ACC112 (cell line): Measurements from ENCODE around the gene OR2A14.
"Not testable (repeated sequence)": the region's sequence is repeated elsewhere in the genome, so short reads cannot be mapped to it uniquely, and the experiment has no call there.

Experiments
- H2AFZ ChIP-seq: fragments of 200-600 bp; sonication (generic); one replicate; pipeline ENCODE4 v1.6.0; 2017; ENCODE audit warnings: antibody characterized with exemption, low read length; ENCODE audit not compliant: unreplicated experiment
- H3K27ac ChIP-seq: fragments of 200-600 bp; sonication (generic); 2 replicates; pipeline ENCODE4 v1.5.1; 2014; ENCODE audit warnings: low read depth, mild to moderate bottlenecking, antibody characterized with exemption, low read length, moderate library complexity
- H3K27me3 ChIP-seq: fragments of 200-600 bp; sonication (generic); 2 replicates; pipeline ENCODE4 v1.6.1; 2014; ENCODE audit warnings: mild to moderate bottlenecking, antibody characterized with exemption, low read length, moderate library complexity, mixed read lengths; ENCODE audit not compliant: insufficient read depth
- H3K36me3 ChIP-seq: fragments of 200-600 bp; sonication (generic); 2 replicates; pipeline ENCODE4 v1.6.1; 2016; ENCODE audit warnings: mild to moderate bottlenecking, antibody characterized with exemption, low read length, moderate library complexity, mixed read lengths; ENCODE audit not compliant: insufficient read depth
- H3K4me1 ChIP-seq: fragments of 200-600 bp; sonication (generic); one replicate; pipeline ENCODE4 v1.6.1; 2016; ENCODE audit warnings: low read length, mixed read lengths; ENCODE audit not compliant: insufficient read depth, unreplicated experiment, control insufficient read depth
- H3K4me3 ChIP-seq: fragments of 200-600 bp; sonication (generic); 2 replicates; pipeline ENCODE4 v1.5.1; 2014; ENCODE audit warnings: mild to moderate bottlenecking, low read depth, low read length
- H3K79me2 ChIP-seq: fragments of 200-600 bp; sonication (generic); one replicate; pipeline ENCODE4 v1.6.0; 2016; ENCODE audit warnings: low read length; ENCODE audit not compliant: control insufficient read depth, unreplicated experiment, insufficient read depth

Gene OR2A14

DNA sequence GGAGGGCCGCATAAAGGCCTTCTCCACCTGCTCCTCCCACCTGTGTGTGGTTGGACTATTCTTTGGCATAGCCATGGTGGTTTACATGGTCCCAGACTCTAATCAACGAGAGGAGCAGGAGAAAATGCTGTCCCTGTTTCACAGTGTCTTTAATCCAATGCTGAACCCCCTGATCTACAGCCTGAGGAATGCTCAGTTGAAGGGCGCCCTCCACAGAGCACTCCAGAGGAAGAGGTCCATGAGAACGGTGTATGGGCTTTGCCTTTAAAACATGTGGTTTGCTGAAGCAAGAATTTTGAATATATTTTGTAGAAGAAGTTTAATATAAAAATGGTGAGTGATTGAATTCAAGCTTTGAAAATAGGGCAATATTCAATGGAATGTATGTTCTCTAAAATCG is 12.7 kb upstream of the OR2A14 start:
- H3K4me1 ChIP-seq: no peaks in the 10 kb centered on the region

DNA sequence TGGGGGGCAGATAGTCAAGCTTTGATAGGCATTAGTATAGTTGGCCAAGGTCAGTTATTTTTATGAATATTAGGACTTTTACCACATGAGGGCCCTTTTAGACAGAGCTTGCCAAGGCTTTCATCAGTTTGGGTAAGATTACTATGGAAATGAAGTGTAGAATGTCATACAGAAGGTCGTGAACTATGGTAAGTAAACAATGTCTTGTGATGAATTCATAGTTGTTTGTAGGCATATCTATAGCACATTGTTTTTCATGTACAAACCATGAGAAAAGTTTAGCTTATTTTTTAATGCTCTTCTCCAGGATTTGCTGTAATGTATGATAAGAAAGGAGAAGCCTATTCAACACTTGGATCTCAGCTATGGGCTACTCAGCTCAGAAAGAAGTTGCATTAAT is 9.3 kb upstream of the OR2A14 start:
- no peaks in the 10 kb centered on the region for H3K36me3 ChIP-seq
- H2AFZ ChIP-seq: no peak overlapping the region
- no peaks in the 10 kb centered on the region for H3K4me1 ChIP-seq
- H3K4me3 ChIP-seq: no peak overlapping the region
- H3K27ac ChIP-seq: no peak overlapping the region
- no peaks in the 10 kb centered on the region for H3K27me3 ChIP-seq
- no peaks in the 10 kb centered on the region for H3K79me2 ChIP-seq

More for the DNA sequence above, 12.7 kb upstream of the OR2A14 start:
- Histone ChIP-seq H3K36me3 (no peaks in the 10 kb centered on the region), H3K27ac (no peak overlapping the region), H3K27me3 (no peaks in the 10 kb centered on the region), H3K79me2 (no peaks in the 10 kb centered on the region), H3K4me3 (no peak overlapping the region), H2AFZ (no peak overlapping the region)

DNA sequence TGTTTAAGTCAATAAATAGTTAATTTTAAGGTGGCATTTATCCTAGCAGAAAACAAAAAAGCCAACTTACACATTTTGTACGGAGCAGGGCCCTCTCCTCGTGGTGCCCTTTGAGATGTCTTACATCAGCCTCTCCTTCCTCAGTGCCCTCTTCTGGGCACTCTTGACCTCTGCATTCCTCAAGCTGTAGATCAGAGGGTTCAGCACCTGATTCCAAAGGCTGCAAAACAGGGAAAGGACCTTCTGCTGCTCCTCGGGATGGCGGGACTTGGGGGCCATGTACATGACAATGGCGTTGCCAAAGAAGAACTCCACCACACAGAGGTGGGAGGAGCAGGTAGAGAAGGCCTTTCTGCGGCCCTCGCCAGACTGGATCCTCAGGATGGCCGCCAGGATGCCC is 4.6 kb upstream of the OR2A14 start:
- no peak overlapping the region for H2AFZ ChIP-seq
- no peaks in the 10 kb centered on the region for H3K79me2 ChIP-seq
- no peaks in the 10 kb centered on the region for H3K36me3 ChIP-seq
- H3K27ac ChIP-seq: no peak overlapping the region
- H3K4me1 ChIP-seq: no peaks in the 10 kb centered on the region
- H3K4me3 ChIP-seq: no peak overlapping the region
- H3K27me3 ChIP-seq: no peaks in the 10 kb centered on the region

DNA sequence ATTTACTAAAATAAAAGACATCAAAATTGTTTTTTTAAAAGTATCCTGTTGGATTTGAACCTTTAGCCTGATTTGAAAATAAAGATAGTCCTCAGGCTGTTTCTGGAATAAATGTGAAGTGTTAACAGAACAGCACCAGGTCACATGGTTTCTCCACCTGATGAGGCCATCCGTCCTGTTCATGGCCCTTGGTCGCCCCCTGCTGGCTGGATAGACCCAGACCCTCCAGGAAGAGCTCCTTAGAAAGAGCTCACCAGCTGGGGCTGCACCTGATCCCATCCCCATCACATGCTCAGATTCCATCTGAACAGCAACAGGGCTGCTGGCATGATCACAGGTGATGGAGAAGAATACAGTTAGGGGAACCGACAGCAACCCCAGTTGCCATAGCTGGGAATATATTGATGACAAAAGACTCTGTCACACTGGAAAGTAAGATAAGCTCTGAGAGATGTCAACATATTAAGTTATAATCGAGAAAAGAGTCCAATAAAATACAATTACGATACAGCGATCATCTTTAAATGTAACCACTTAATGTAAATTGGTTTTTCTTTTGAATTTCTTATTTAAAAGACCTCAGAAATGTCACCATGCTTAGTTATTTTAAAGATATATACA is 4.8 kb downstream of the OR2A14 start:
- Histone ChIP-seq H3K4me1 (no peaks in the 10 kb centered on the region), H3K4me3 (no peak overlapping the region), H2AFZ (no peak overlapping the region), H3K79me2 (no peaks in the 10 kb centered on the region), H3K27me3 (no peaks in the 10 kb centered on the region), H3K36me3 (no peaks in the 10 kb centered on the region), H3K27ac (no peak overlapping the region)

DNA sequence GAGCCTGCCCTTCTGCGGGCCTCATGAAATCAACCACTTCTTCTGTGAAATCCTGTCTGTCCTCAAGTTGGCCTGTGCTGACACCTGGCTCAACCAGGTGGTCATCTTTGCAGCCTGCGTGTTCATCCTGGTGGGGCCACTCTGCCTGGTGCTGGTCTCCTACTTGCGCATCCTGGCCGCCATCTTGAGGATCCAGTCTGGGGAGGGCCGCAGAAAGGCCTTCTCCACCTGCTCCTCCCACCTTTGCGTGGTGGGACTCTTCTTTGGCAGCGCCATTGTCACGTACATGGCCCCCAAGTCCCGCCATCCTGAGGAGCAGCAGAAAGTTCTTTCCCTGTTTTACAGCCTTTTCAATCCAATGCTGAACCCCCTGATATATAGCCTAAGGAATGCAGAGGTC is 6.6 kb downstream of the OR2A14 start:
- not testable (repeated sequence) for H3K4me3 ChIP-seq, H3K36me3 ChIP-seq, H3K4me1 ChIP-seq, H3K79me2 ChIP-seq, H2AFZ ChIP-seq, H3K27me3 ChIP-seq, H3K27ac ChIP-seq

DNA sequence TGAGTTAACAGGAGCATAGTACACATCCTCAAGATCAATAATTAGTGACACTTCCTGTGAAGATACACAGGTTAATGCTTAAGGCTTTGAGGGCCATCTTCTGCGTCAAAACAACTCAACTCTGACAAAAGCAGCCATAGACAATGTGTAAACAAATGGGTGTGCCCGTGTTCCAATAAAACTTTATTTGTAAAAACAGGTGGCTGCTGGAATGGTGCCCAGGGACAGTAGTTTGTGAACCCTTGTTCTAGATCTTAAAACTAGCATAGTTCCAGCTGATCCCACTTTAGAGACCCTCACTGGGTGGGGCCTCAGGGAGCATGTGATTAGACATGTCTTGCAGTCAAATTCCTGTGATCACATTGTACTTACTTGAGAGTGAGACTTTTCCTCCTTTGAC is 7.8 kb downstream of the OR2A14 start:
- Histone ChIP-seq H3K27me3 (no peaks in the 10 kb centered on the region), H2AFZ (no peak overlapping the region), H3K27ac (no peak overlapping the region), H3K4me3 (no peak overlapping the region), H3K4me1 (no peaks in the 10 kb centered on the region), H3K36me3 (no peaks in the 10 kb centered on the region), H3K79me2 (no peaks in the 10 kb centered on the region)

DNA sequence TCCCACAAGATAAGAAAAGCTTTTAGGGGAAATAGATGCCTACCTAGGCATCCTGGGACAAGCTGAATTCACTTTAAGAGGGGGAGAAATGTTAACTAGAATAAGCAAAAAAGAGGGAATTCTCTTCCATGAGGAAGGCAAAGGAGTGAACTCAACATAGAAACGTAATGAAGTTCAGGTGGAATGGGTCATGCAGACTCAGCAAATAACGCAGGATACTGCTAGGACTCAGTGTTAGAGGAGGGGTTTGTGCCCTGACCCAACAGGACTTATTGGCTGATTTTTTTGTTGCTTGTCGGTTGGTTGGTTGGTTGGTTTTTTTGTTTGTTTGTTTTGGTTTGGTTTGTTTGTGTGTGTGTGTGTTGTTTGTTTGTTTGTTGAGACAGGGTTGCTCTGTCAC is 9.3 kb downstream of the OR2A14 start:
- no peak overlapping the region for H3K4me3 ChIP-seq
- H2AFZ ChIP-seq: no peak overlapping the region
- H3K4me1 ChIP-seq: no peaks in the 10 kb centered on the region

DNA sequence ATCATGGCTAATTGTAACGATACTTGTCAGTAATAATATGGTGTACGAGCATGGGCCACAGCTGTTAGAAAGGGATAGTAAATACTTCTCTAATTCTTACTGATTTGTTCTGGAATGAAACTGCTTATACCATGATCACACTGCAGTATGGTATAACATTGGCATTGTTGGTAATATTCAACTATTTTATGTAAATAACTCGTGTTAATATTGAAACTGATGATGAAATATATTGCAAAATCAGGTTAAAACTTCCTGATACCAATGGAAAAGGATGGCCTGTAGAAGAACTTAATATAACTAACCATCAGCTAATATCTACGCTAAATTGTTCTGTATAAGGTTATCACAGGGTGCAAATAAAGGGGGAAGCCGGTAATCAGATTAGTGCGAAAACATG is 10.3 kb downstream of the OR2A14 start:
- no peak overlapping the region for H3K4me3 ChIP-seq
- H3K27ac ChIP-seq: no peak overlapping the region
- no peak overlapping the region for H2AFZ ChIP-seq
- H3K36me3 ChIP-seq: no peaks in the 10 kb centered on the region
- H3K27me3 ChIP-seq: no peaks in the 10 kb centered on the region
- H3K4me1 ChIP-seq: no peaks in the 10 kb centered on the region
- H3K79me2 ChIP-seq: no peaks in the 10 kb centered on the region

More for the DNA sequence above, 9.3 kb downstream of the OR2A14 start:
- Histone ChIP-seq H3K27ac (no peak overlapping the region), H3K36me3 (no peaks in the 10 kb centered on the region), H3K27me3 (no peaks in the 10 kb centered on the region), H3K79me2 (no peaks in the 10 kb centered on the region)

DNA sequence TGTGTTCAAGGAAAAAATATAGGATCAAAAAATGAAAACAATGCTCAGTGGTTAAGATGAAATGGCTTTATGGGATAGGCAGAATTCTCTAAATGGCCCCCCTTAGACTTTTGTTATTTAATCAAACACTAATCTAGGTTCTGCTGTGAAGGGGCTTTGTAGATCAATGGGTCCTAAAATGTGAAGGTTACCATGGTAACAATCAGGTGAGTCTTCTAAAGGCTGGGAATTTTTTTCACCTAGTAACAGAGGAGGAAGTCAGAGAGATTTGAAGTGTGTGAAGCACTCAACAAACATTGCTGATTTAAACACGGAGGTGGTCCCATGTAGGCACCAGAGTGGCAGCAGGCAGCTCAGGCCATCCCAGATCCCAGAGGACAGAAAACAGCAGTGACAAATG is 11.1 kb downstream of the OR2A14 start:
- no peaks in the 10 kb centered on the region for H3K79me2 ChIP-seq
- no peak overlapping the region for H3K4me3 ChIP-seq
- no peak overlapping the region for H3K27ac ChIP-seq
- no peak overlapping the region for H2AFZ ChIP-seq
- H3K4me1 ChIP-seq: no peaks in the 10 kb centered on the region
- H3K27me3 ChIP-seq: no peaks in the 10 kb centered on the region
- no peaks in the 10 kb centered on the region for H3K36me3 ChIP-seq

DNA sequence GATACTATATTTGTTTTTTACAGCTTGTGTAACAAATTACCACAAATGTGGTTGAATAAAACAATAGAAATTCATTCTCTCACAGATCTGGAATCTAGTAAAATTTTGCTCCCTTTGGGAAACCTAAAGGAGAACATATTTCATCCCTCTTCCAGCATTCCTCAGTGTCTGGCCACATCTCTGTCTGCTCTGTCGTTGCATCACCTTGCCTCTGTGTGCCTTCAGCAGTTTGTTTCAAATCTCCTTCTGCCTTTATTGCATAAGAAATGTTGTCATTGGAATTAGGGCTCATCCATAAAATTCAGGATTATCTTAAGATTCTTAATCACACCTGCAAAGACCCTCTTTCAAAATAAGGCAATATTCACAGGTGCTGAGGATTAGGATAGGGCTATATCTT is 14.5 kb downstream of the OR2A14 start:
- H3K27ac ChIP-seq: no peak overlapping the region
- H2AFZ ChIP-seq: no peak overlapping the region
- no peaks in the 10 kb centered on the region for H3K4me1 ChIP-seq
- no peaks in the 10 kb centered on the region for H3K27me3 ChIP-seq
- H3K4me3 ChIP-seq: no peak overlapping the region
- H3K79me2 ChIP-seq: no peaks in the 10 kb centered on the region
- no peaks in the 10 kb centered on the region for H3K36me3 ChIP-seq

DNA sequence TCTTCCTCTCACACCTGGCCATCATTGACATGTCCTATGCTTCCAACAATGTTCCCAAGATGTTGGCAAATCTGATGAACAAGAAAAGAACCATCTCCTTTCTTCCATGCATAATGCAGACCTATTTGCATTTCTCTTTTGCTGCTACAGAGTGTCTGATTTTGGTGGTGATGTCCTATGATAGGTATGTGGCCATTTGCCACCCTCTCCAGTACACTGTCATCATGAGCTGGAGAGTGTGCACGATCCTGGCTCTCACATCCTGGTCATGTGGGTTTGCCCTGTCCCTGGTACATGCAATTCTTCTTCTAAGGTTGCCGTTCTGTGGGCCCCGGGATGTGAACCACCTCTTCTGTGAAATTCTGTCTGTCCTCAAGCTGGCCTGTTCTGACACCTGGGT is 19.2 kb downstream of the OR2A14 start:
- Histone ChIP-seq H3K27ac (no peak overlapping the region), H3K4me3 (no peak overlapping the region), H3K27me3 (no peaks in the 10 kb centered on the region), H2AFZ (no peak overlapping the region), H3K36me3 (no peaks in the 10 kb centered on the region), H3K79me2 (no peaks in the 10 kb centered on the region), H3K4me1 (no peaks in the 10 kb centered on the region)
